PC-3 (cell line): ENCODE data around the gene LNP1.
"Not testable (repeated sequence)": the region's sequence is repeated elsewhere in the genome, so short reads cannot be mapped to it uniquely, and the experiment has no call there.

Experiments used
- CTCF ChIP-seq: fragments of 300-600 bp; sonication (generic); conservative IDR thresholded peaks from 2 replicates; pipeline ENCODE4 v1.5.1; 2017; ENCODE audit warnings: antibody characterized with exemption, low read depth, mild to moderate bottlenecking, low read length
- EZH2 ChIP-seq: fragments of 300-600 bp; sonication (generic); IDR thresholded peaks from one replicate; pipeline ENCODE4 v1.6.1; 2017; ENCODE audit warnings: antibody characterized with exemption, mild to moderate bottlenecking, low read length; ENCODE audit not compliant: unreplicated experiment

GRCh38 chr3:100447067-100447466 lies 45.7 kb downstream of the LNP1 start:
- TF ChIP-seq CTCF, EZH2: not testable (repeated sequence)
